ENCODE measurements around the gene ZFR2. TPM values are rescaled to one million over a fixed set of nuclear protein-coding genes. Genes with fewer than 3 reads are reported as not detected.

The ZFR2 gene
- not detected for total RNA-seq (2013)
- polyA plus RNA-seq = not detected
- polyA minus RNA-seq = not detected in 2 replicates
- total RNA-seq = 0 to 1.2 (median 0.08) reads per million in 11 experiments

DNA sequence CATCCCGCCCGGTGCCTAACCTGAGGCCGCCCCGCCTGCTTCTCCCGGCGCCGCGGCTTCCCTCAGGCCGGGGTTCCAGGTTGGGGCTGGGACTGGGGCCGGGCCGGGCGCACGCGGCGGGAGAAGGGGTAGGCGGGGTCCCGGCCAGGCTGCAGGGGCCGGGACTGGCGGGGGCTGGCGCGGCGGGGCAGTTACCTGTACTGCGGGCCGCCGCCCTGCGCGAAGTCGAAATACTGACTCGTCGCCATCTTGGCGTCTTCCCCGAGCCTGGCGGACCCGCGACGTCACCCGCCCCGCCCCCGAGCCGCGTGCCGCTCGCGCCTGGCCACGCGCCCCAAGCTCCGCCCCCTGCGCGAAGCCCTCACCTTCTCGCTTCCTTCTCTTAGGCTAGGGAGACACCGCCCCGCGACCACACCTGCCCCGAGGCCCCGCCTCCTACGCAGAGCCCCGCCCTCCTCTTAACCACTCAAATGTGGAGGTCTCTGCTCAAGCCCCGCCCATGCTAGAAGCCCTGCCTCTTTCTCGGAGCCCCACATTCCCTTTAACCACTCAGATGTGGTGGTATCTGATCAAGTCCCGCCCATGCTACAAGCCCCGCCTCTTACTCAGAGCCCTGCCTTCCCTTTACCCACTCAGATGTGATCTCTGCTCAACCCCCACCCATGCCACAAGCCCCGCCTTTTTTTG, at the start of gene ZFR2:
Gene ZFR2, minus strand, starts transcription at position 269 of the 687 bp plus-strand sequence. Its CDS starts 21 bp downstream, at position 248.
- peaks cover 43 to 67% (median 52%) of the 10 kb centered on the region in 3 donors for H3K27me3 Mint-ChIP-seq (ENCODE audit: low read depth in 3 of 3)
- 12% methylated on average over 57 of the region's 62 CpGs for WGBS (ENCODE audit: insufficient coverage)

DNA sequence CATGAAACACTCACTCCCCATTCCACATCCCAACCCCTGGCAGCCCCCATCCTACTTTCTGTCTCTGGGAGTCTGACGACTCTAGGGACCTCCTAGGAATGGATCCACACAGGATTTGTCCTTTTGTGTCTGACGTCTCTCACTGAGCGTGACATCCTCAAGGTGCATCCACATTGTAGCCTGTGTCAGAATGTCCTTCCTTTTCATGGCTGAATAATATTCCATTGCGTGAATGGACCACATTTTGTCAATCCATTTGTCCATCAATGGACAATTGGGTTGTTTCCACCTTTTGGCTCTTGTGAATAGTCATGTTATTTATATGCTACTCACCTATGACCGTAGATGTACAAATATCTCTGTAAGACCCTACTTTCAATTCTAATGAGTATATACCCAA, 47.2 kb upstream of the ZFR2 start:
- WGBS (ENCODE audit: insufficient coverage) = 98% methylated on average over 4 of the region's 5 CpGs
- Histone ChIP-seq H3K9me3 (replicated peaks in 1 of 2; ENCODE audit: control insufficient read depth in 1 of 2, insufficient read depth in 1 of 2, low read length in 2 of 2) (peaks cover 5 to 11% of the 10 kb centered on the region in 2 donors), H3K9ac (ENCODE audit: insufficient read depth, low read length, poor library complexity, severe bottlenecking) (no peak overlapping the region), H3K27me3 (ENCODE audit: control insufficient read depth in 2 of 2, insufficient read depth in 2 of 2, low read length in 2 of 2) (peaks cover 0 to 2% of the 10 kb centered on the region in 2 donors), H3K4me1 (ENCODE audit: control insufficient read depth in 1 of 2, insufficient read depth in 2 of 2, low read length in 2 of 2) (no peaks in the 10 kb centered on the region), H3K4me2 (replicated peaks; ENCODE audit: extremely low read depth, low read length, poor library complexity, severe bottlenecking) (no peak overlapping the region), H3K79me2 (ENCODE audit: insufficient read depth, low read length) (no peaks in the 10 kb centered on the region), H3K27ac (ENCODE audit: low read depth in 1 of 2, low read length in 2 of 2) (no peak overlapping the region), H2AFZ (ENCODE audit: insufficient read depth, low read depth, low read length, poor library complexity, severe bottlenecking) (no peak overlapping the region), H4K20me1 (ENCODE audit: insufficient read depth, low read length) (no peaks in the 10 kb centered on the region), H3K36me3 (replicated peaks in 1 of 2; ENCODE audit: control insufficient read depth in 1 of 2, insufficient read depth in 2 of 2, low read length in 2 of 2) (no peaks in the 10 kb centered on the region), H3K4me3 (replicated peaks in 1 of 3; ENCODE audit: low read depth in 2 of 3, low read length in 3 of 3) (no peak overlapping the region)
- Mint-ChIP-seq H3K9me3 (peaks cover 5 to 14% (median 9%) of the 10 kb centered on the region in 7 donors), H3K4me3 (no peak overlapping the region), H3K27me3 (ENCODE audit: low read depth in 3 of 3) (peaks cover 1 to 2% (median 2%) of the 10 kb centered on the region in 3 donors), H3K27ac (no peak overlapping the region), H3K4me1 (no peaks in the 10 kb centered on the region), H3K36me3 (no peaks in the 10 kb centered on the region)
- TF ChIP-seq, protein P1, sequence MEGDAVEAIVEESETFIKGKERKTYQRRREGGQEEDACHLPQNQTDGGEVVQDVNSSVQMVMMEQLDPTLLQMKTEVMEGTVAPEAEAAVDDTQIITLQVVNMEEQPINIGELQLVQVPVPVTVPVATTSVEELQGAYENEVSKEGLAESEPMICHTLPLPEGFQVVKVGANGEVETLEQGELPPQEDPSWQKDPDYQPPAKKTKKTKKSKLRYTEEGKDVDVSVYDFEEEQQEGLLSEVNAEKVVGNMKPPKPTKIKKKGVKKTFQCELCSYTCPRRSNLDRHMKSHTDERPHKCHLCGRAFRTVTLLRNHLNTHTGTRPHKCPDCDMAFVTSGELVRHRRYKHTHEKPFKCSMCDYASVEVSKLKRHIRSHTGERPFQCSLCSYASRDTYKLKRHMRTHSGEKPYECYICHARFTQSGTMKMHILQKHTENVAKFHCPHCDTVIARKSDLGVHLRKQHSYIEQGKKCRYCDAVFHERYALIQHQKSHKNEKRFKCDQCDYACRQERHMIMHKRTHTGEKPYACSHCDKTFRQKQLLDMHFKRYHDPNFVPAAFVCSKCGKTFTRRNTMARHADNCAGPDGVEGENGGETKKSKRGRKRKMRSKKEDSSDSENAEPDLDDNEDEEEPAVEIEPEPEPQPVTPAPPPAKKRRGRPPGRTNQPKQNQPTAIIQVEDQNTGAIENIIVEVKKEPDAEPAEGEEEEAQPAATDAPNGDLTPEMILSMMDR (IDR thresholded peaks at IDR 0.05) = no peak
- DNase-seq = no peak
- intact Hi-C loops (cut with micrococcal nuclease) = no loop called here

More for the DNA sequence above, at the start of gene ZFR2:
- H3K9me3 ChIP-seq (replicated peaks in 1 of 2; ENCODE audit: control insufficient read depth in 1 of 2, insufficient read depth in 1 of 2, low read length in 2 of 2) = peaks cover 11 to 14% of the 10 kb centered on the region in 2 donors
- H3K4me3 ChIP-seq (replicated peaks in 1 of 3; ENCODE audit: low read depth in 2 of 3, low read length in 3 of 3) = no peak within 1 kb of the TSS
- no peaks in the 10 kb centered on the region for H4K20me1 ChIP-seq (ENCODE audit: insufficient read depth, low read length)
- TF ChIP-seq, protein P1 (IDR thresholded peaks at IDR 0.05) = no peak
- no peak within 1 kb of the TSS for H2AFZ ChIP-seq (ENCODE audit: insufficient read depth, low read depth, low read length, poor library complexity, severe bottlenecking)
- peak within 1 kb of the TSS in 1 of 2 donors; percentile 88 for H3K4me3 Mint-ChIP-seq
- intact Hi-C loops (cut with micrococcal nuclease) = no loop called here
- H3K36me3 ChIP-seq (replicated peaks in 1 of 2; ENCODE audit: control insufficient read depth in 1 of 2, insufficient read depth in 2 of 2, low read length in 2 of 2) = no peaks in the 10 kb centered on the region
- H3K36me3 Mint-ChIP-seq = peaks cover 6 to 12% of the 10 kb centered on the region in 2 donors
- no peak within 1 kb of the TSS for H3K27ac ChIP-seq (ENCODE audit: low read depth in 1 of 2, low read length in 2 of 2)
- H3K9me3 Mint-ChIP-seq = peaks cover 8 to 31% (median 18%) of the 10 kb centered on the region in 7 donors
- H3K4me1 Mint-ChIP-seq = no peaks in the 10 kb centered on the region
- no peak within 1 kb of the TSS for H3K9ac ChIP-seq (ENCODE audit: insufficient read depth, low read length, poor library complexity, severe bottlenecking)
- H3K4me1 ChIP-seq (ENCODE audit: control insufficient read depth in 1 of 2, insufficient read depth in 2 of 2, low read length in 2 of 2) = no peaks in the 10 kb centered on the region
- no peaks in the 10 kb centered on the region for H3K79me2 ChIP-seq (ENCODE audit: insufficient read depth, low read length)
- H3K4me2 ChIP-seq (replicated peaks; ENCODE audit: extremely low read depth, low read length, poor library complexity, severe bottlenecking) = peak within 1 kb of the TSS; percentile 4
- DNase-seq = no peak
- peaks cover 11 to 47% of the 10 kb centered on the region in 2 donors for H3K27me3 ChIP-seq (ENCODE audit: control insufficient read depth in 2 of 2, insufficient read depth in 2 of 2, low read length in 2 of 2)
- H3K27ac Mint-ChIP-seq = peak within 1 kb of the TSS in 2 of 7 donors; percentile 10 to 16
